ENCODE data around the gene SPATA2.

DNA sequence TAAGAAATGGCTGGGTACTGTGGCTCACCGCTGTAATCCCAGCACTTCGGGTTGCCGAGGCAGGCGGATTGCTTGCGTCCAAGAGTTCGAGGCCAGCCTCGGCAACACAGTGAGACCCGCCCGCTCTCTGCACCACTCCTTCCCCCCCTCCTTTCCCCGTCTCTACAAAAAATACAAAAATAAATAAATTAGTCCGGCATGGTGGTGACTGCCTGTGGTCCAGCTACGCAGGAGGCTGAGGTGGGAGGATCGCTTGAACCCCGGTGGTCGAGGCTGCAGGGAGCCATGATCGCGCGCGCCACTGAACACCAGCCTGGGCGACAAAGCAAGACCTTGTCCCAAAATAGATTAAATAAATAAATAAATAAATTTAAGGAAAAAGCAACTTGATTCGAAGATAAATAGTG is 20.4 kb upstream of the SPATA2 start:
- TF ChIP-seq CHD2 (IDR thresholded peaks at IDR 0.05; ENCODE audit: low read length) (no peak), RAD21 (IDR thresholded peaks at IDR 0.05 in 1 of 2, conservative IDR thresholded peaks at IDR 0.05 in 1 of 2; ENCODE audit: low read depth in 2 of 2, low read length in 2 of 2) (no peak), EP300 (IDR thresholded peaks at IDR 0.05; ENCODE audit: borderline replicate concordance in 1 of 2, low read depth in 2 of 2, low read length in 2 of 2) (no peak), SIN3A (conservative IDR thresholded peaks at IDR 0.05 in 1 of 2, IDR thresholded peaks at IDR 0.05 in 1 of 2; ENCODE audit: low read depth in 1 of 2, low read length in 2 of 2) (no peak), TCF12 (IDR thresholded peaks at IDR 0.05; ENCODE audit: low read depth, low read length) (no peak), POLR2A (IDR thresholded peaks at IDR 0.05; ENCODE audit: control extremely low read depth in 1 of 2, low read depth in 2 of 2, low read length in 2 of 2) (no peak), GABPA (IDR thresholded peaks at IDR 0.05; ENCODE audit: borderline replicate concordance, insufficient read depth, low read length) (no peak), CREB1 (IDR thresholded peaks at IDR 0.05) (no peak), NRF1 (IDR thresholded peaks at IDR 0.05; ENCODE audit: low read depth, low read length) (no peak)
- TF ChIP-seq, protein P1, sequence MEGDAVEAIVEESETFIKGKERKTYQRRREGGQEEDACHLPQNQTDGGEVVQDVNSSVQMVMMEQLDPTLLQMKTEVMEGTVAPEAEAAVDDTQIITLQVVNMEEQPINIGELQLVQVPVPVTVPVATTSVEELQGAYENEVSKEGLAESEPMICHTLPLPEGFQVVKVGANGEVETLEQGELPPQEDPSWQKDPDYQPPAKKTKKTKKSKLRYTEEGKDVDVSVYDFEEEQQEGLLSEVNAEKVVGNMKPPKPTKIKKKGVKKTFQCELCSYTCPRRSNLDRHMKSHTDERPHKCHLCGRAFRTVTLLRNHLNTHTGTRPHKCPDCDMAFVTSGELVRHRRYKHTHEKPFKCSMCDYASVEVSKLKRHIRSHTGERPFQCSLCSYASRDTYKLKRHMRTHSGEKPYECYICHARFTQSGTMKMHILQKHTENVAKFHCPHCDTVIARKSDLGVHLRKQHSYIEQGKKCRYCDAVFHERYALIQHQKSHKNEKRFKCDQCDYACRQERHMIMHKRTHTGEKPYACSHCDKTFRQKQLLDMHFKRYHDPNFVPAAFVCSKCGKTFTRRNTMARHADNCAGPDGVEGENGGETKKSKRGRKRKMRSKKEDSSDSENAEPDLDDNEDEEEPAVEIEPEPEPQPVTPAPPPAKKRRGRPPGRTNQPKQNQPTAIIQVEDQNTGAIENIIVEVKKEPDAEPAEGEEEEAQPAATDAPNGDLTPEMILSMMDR (IDR thresholded peaks at IDR 0.05; ENCODE audit: control extremely low read depth in 1 of 3, insufficient read depth in 1 of 3, low read depth in 1 of 3, low read length in 3 of 3), result no peak

Measured in H1 (cell line).